Panc1 (cell line): ENCODE data around the gene TWF2.

Experiments used
- POLR2AphosphoS5 ChIP-seq: IDR thresholded peaks from 2 replicates; pipeline ENCODE4 v1.6.1; 2012; ENCODE audit warnings: mild to moderate bottlenecking, low read depth, low read length, moderate library complexity
- SIN3A ChIP-seq: IDR thresholded peaks from 2 replicates; pipeline ENCODE4 v1.6.1; 2012; ENCODE audit warnings: low read depth, mild to moderate bottlenecking, low read length, moderate library complexity, borderline replicate concordance; ENCODE audit not compliant: insufficient read depth
- TCF7L2 ChIP-seq: IDR thresholded peaks from 2 replicates; pipeline ENCODE4 v1.6.1; 2011; ENCODE audit warnings: mild to moderate bottlenecking, low read depth, low read length, inconsistent platforms
- TF ChIP-seq, protein P1 (sequence below): fragments of 450-650 bp; IDR thresholded peaks from 2 replicates; pipeline ENCODE4 v1.5.1; 2017; ENCODE audit warnings: mild to moderate bottlenecking
- TF ChIP-seq, protein P2 (sequence below), 2 experiments: IDR thresholded peaks; 2 replicates each; pipeline ENCODE4 v1.6.1; 2011 to 2012; ENCODE audit warnings: low read depth in 2 of 2, control low read depth in 1 of 2, low read length in 1 of 2, mild to moderate bottlenecking in 1 of 2, moderate library complexity in 1 of 2; ENCODE audit not compliant: insufficient read depth in 1 of 2

DNA sequence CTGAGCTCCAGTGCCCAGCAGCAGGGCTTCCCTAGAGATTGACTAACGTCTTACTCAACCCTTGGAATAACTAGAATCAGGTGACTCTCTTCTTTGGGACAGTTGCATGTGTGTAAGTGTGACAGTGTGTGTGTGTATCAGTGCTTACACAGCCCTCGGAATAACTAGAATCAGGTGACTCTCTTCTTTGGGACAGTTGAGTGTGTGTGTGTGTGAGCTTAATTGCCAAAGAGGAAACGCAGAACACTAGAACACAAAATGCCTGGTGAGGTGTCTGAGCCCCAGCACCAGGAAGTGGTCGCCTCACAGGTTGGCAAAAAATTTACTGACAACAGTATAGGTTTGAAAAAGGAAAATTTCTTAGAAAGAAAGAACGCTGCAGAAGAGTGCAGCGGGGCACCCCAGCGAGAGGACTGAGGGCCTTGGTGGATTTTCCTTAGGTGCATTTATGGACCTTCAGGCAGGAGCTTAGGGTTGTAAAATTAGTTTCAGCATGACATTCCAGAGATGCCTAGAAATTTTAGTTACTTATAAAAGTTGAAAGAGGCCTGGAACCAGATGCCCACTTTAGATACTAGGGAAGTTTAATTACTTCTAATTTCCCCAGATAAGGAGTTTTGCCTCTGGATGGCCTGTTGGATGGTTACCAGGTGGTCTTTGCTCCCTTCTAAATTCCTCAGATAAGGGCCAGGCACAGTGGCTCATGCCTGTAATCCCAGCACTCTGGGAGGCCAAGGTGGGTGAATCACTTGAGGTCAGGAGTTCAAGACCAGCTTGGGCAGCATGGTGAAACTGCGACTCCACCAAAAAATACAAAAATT, 43.2 kb upstream of the TWF2 start:
- TF ChIP-seq, protein P1, sequence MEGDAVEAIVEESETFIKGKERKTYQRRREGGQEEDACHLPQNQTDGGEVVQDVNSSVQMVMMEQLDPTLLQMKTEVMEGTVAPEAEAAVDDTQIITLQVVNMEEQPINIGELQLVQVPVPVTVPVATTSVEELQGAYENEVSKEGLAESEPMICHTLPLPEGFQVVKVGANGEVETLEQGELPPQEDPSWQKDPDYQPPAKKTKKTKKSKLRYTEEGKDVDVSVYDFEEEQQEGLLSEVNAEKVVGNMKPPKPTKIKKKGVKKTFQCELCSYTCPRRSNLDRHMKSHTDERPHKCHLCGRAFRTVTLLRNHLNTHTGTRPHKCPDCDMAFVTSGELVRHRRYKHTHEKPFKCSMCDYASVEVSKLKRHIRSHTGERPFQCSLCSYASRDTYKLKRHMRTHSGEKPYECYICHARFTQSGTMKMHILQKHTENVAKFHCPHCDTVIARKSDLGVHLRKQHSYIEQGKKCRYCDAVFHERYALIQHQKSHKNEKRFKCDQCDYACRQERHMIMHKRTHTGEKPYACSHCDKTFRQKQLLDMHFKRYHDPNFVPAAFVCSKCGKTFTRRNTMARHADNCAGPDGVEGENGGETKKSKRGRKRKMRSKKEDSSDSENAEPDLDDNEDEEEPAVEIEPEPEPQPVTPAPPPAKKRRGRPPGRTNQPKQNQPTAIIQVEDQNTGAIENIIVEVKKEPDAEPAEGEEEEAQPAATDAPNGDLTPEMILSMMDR, result no peak
- no peak for TF ChIP-seq SIN3A
- no peak for TF ChIP-seq POLR2AphosphoS5
- TF ChIP-seq TCF7L2, result peak; percentile 48; the same call in 1 of the 2 replicates
- TF ChIP-seq, protein P2, sequence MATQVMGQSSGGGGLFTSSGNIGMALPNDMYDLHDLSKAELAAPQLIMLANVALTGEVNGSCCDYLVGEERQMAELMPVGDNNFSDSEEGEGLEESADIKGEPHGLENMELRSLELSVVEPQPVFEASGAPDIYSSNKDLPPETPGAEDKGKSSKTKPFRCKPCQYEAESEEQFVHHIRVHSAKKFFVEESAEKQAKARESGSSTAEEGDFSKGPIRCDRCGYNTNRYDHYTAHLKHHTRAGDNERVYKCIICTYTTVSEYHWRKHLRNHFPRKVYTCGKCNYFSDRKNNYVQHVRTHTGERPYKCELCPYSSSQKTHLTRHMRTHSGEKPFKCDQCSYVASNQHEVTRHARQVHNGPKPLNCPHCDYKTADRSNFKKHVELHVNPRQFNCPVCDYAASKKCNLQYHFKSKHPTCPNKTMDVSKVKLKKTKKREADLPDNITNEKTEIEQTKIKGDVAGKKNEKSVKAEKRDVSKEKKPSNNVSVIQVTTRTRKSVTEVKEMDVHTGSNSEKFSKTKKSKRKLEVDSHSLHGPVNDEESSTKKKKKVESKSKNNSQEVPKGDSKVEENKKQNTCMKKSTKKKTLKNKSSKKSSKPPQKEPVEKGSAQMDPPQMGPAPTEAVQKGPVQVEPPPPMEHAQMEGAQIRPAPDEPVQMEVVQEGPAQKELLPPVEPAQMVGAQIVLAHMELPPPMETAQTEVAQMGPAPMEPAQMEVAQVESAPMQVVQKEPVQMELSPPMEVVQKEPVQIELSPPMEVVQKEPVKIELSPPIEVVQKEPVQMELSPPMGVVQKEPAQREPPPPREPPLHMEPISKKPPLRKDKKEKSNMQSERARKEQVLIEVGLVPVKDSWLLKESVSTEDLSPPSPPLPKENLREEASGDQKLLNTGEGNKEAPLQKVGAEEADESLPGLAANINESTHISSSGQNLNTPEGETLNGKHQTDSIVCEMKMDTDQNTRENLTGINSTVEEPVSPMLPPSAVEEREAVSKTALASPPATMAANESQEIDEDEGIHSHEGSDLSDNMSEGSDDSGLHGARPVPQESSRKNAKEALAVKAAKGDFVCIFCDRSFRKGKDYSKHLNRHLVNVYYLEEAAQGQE (IDR thresholded peaks at IDR 0.05; ENCODE audit: insufficient read depth in 1 of 2, low read depth in 2 of 2, low read length in 1 of 2), result no peak
